ENCODE results near the gene ZBTB47. TPM values are rescaled to one million over a fixed set of nuclear protein-coding genes. Genes with fewer than 3 reads are reported as not detected.

Gene ZBTB47
- total RNA-seq, result 10 to 100 TPM; 33.3 to 44.4 (median 42.0) TPM

DNA sequence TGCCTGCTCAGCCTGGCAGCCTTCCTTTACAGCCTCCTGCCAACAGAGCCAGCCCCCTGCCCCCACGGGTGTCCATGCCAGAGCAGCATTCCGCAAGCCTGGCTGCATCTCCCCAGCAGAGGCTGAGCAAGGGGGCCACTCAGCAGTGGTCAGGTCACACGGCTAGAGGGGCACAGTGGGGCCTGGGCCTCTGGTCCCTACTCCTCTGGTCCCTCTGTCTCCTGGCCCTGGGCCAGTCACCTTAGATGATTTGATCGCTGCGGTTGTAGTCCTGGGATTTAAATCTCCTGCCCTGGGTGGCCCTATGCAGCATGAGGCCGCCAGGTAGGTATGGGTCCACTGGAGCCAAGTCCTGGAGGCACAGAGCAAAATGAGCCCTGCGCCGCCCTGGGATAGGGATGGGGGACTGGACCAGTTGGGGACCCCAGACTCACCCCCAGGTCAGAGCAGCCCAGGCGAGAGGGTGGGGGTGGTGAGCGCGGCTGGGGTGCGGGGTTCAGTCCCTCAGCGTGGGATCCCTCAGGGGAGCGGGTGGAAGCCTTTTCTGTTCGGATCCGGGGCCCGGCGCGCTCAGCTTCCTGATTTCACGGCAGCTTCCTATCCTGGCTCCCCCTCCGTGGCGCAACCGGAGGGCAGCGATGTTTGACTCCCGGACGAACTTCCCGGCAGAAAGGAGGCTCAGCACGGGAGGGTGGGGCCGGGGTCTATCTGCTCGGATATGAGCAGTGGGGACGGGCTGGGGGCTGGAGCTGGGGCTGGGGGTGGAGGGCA lies at the start of gene ZBTB47:
Gene ZBTB47, plus strand, starts transcription at position 138 of the 771 bp plus-strand sequence. CDS start 4,659 bp downstream, outside the sequence.
- 8 to 10% methylated on average over 6 of the region's 31 CpGs for WGBS, 2 donors
- peak within 1 kb of the TSS; percentile 78 to 89 (median 79) for H3K4me3 ChIP-seq (replicated peaks in 1 of 3)
- H3K27me3 ChIP-seq, result no peaks in the 10 kb centered on the region
- peaks cover 28 to 36% of the 10 kb centered on the region in 2 donors for H3K4me1 ChIP-seq
- TF ChIP-seq POLR2A (IDR thresholded peaks at IDR 0.05), result peak in 1 of 2 donors; percentile 22
- TF ChIP-seq, protein P1, sequence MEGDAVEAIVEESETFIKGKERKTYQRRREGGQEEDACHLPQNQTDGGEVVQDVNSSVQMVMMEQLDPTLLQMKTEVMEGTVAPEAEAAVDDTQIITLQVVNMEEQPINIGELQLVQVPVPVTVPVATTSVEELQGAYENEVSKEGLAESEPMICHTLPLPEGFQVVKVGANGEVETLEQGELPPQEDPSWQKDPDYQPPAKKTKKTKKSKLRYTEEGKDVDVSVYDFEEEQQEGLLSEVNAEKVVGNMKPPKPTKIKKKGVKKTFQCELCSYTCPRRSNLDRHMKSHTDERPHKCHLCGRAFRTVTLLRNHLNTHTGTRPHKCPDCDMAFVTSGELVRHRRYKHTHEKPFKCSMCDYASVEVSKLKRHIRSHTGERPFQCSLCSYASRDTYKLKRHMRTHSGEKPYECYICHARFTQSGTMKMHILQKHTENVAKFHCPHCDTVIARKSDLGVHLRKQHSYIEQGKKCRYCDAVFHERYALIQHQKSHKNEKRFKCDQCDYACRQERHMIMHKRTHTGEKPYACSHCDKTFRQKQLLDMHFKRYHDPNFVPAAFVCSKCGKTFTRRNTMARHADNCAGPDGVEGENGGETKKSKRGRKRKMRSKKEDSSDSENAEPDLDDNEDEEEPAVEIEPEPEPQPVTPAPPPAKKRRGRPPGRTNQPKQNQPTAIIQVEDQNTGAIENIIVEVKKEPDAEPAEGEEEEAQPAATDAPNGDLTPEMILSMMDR (IDR thresholded peaks at IDR 0.05), result peak in 1 of 6 experiments; percentile 11
- intact Hi-C loops (cut with DNase I), result loop anchor here (2.0 kb wide), 1 partner anchor 63 kb away; the partner anchor contains the start of gene SS18L2
- peaks cover 0 to 5% of the 10 kb centered on the region in 2 donors for H3K36me3 ChIP-seq
- H3K27ac ChIP-seq, result peak within 1 kb of the TSS; percentile 86 to 97 (median 92)
- H3K9me3 ChIP-seq, result no peaks in the 10 kb centered on the region
- DNase-seq, result peak; percentile 72 to 78

DNA sequence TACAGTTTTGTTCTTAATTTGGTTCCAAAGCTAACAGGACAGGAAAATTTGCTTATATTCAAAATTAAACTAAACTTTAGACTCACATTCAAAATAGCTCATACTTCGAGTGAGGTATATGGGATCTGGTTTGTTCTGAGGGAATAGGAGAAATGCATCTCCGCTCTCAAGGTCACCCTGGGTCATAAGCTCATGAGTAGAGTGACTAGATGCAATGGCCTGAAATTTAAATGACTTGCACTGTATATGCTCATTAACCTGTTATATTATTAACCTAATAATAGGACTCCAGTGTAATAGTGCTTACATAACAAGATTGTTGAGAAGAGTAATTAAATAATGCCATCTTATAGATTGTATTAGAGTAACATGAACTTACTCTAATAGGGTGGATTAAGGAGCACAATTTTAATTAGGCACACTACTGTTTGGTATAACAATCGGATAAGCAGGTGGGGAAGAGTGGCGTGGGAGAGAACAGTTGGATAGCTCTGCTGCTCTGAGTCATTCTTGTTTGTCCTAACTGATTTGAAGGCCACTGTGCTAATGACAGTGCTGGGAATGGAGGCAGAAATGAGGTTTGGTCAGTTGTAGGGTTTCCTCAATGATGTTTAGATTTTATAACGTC lies 47.8 kb upstream of the ZBTB47 start:
- Histone ChIP-seq H3K36me3 (no peaks in the 10 kb centered on the region), H3K27me3 (no peaks in the 10 kb centered on the region), H3K4me1 (peaks cover 11 to 19% of the 10 kb centered on the region in 2 donors), H3K9me3 (no peaks in the 10 kb centered on the region), H3K27ac (peak overlapping the region in 1 of 3 donors; percentile 5), H3K4me3 (replicated peaks in 1 of 3) (no peak overlapping the region)
- no peak for DNase-seq
- 78 to 79% methylated on average over 5 of the region's 5 CpGs for WGBS, 2 donors
- intact Hi-C loops (cut with DNase I), result loop anchor here (10.0 kb wide), 1 partner anchor 139 kb away; no protein-coding TSS in a partner anchor
- no peak for TF ChIP-seq POLR2A (IDR thresholded peaks at IDR 0.05)
- TF ChIP-seq, protein P1 (IDR thresholded peaks at IDR 0.05), result no peak

DNA sequence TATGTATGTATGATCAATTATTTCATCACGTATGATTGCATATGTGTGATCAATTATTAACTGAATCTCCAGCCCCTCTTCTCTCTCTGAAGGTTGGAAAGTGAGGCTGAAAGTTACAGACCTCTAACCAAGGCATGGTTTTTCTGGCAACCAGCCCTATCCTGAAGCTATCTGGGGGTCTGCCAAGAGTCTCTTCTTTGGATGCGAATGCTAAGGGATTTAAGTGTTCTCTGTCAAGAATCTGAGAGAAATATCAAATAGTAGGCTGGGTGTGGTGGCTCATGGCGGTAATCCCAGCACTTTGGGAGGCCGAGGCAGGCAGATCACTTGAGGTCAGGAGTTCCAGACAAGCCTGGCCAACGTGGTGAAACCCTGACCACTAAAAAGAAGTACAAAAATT lies 44.9 kb upstream of the ZBTB47 start:
- Histone ChIP-seq H3K27ac (no peak overlapping the region), H3K4me1 (peaks cover 12% of the 10 kb centered on the region in 2 donors), H3K36me3 (no peaks in the 10 kb centered on the region), H3K9me3 (no peaks in the 10 kb centered on the region), H3K27me3 (no peaks in the 10 kb centered on the region), H3K4me3 (replicated peaks in 1 of 3) (no peak overlapping the region)
- TF ChIP-seq, protein P1 (IDR thresholded peaks at IDR 0.05), result no peak
- no peak for TF ChIP-seq POLR2A (IDR thresholded peaks at IDR 0.05)
- no peak for DNase-seq
- intact Hi-C loops (cut with DNase I), result loop anchor here (10.0 kb wide), 1 partner anchor 136 kb away; no protein-coding TSS in a partner anchor
- 63 to 67% methylated on average over 5 of the region's 5 CpGs for WGBS, 2 donors

DNA sequence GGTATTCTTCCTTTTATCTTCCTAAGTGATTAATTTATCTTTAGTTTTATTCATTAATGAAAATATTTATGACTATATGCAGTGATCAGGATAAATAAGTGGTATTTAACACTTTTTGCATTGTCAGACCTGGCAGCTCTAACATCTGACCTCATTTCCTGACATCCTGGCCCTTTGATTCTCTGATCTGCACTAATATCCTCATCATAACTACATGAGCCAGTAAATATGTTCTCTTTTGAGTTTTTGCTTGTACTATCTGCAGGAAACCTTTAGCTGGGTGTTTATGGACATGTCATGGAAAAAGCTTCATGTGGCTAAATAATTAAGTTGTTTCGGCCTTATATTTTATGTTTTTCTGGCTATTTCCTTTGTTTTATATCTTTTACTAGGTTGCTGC lies 42.5 kb upstream of the ZBTB47 start:
- Histone ChIP-seq H3K36me3 (no peaks in the 10 kb centered on the region), H3K4me1 (peaks cover 12% of the 10 kb centered on the region in 2 donors), H3K9me3 (no peaks in the 10 kb centered on the region), H3K27ac (peak overlapping the region; percentile 2 to 46 (median 13)), H3K4me3 (replicated peaks in 1 of 3) (no peak overlapping the region), H3K27me3 (no peaks in the 10 kb centered on the region)
- TF ChIP-seq, protein P1 (IDR thresholded peaks at IDR 0.05), result no peak
- no peak for TF ChIP-seq POLR2A (IDR thresholded peaks at IDR 0.05)
- intact Hi-C loops (cut with DNase I), result no loop called here
- DNase-seq, result no peak
- 83 to 90% methylated on average over 1 of the region's 1 CpG for WGBS, 2 donors

Measured in thyroid gland (tissue), 4 donors.